HCT116 (cell line): ENCODE data around the gene DHH.

Source experiments
- EGR1 ChIP-seq: IDR thresholded peaks from 2 replicates; pipeline ENCODE4 v1.6.1; 2012; ENCODE audit warnings: low read depth
- EZH2 ChIP-seq: fragments of 200-600 bp; sonication (generic); IDR thresholded peaks from 2 replicates; pipeline ENCODE4 v1.6.1; 2017; ENCODE audit warnings: antibody characterized with exemption, mixed run types
- FOSL1 ChIP-seq: IDR thresholded peaks from 2 replicates; pipeline ENCODE4 v1.6.1; 2012; ENCODE audit warnings: low read depth
- POLR2A ChIP-seq: IDR thresholded peaks from 2 replicates; pipeline ENCODE4 v1.7.0; 2011; ENCODE audit warnings: borderline replicate concordance; ENCODE audit not compliant: insufficient read depth, insufficient read length; ENCODE audit errors: extremely low read depth
- SP1 ChIP-seq: IDR thresholded peaks from 2 replicates; pipeline ENCODE4 v1.6.1; 2012; ENCODE audit warnings: low read depth
- TF ChIP-seq, protein P1 (sequence below), 3 experiments: fragments of 200-600 bp in 1 of 3; sonication (generic) in 1 of 3; IDR thresholded peaks in 2 of 3; conservative IDR thresholded peaks in 1 of 3; 2 replicates each; pipeline ENCODE4 v1.5.1; 2012 to 2017; ENCODE audit warnings: low read depth in 2 of 3, low read length in 2 of 3, antibody characterized with exemption in 1 of 3, borderline replicate concordance in 1 of 3, control low read depth in 1 of 3, mild to moderate bottlenecking in 1 of 3, mixed read lengths in 1 of 3, mixed run types in 1 of 3, moderate library complexity in 1 of 3; ENCODE audit not compliant: insufficient read depth in 1 of 3
- TF ChIP-seq, protein P2 (sequence below): IDR thresholded peaks from 2 replicates; pipeline ENCODE4 v1.6.1; 2012; ENCODE audit warnings: low read depth

DNA sequence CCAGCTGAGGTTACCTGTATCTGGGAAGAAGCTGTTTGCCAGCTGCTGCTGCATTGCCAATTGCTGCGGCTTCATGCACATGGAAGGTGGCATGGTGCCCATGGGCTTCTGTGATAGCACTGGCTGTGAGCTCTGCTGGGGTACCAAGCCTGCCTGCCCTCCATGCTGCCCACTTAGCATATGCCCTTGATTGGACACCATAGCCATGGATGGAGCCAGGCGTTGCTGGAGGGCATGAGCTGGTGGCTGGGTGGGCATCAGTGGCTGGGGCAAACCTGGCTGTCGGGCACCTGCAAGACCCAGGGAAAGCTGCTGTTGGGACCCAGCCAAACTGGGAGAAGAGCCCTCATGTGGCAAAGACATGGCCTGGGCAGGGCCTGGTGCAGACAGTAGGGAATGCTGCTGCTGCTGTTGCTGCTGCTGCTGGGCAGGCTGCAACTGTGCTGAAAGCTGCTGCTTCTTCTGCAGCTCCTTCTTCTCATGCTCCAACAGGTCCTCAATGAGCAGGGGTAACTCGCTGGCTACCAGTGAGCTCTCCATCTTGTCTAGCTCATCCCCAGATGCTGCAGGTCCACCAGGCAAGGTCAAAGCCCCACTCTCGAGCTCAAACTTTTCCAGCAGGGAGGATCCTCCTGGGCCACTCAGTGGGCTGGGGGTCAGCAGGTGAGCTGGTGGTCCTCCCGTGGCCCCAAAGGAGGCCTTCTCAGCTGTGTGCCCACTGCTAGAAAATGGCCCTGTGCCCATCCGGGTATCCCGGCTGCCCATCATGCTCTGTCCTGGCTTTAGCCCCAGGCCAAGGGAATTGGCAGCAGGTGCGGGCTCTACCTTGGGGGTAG is 57.3 kb downstream of the DHH start:
- no peak for TF ChIP-seq POLR2A
- TF ChIP-seq, protein P1, sequence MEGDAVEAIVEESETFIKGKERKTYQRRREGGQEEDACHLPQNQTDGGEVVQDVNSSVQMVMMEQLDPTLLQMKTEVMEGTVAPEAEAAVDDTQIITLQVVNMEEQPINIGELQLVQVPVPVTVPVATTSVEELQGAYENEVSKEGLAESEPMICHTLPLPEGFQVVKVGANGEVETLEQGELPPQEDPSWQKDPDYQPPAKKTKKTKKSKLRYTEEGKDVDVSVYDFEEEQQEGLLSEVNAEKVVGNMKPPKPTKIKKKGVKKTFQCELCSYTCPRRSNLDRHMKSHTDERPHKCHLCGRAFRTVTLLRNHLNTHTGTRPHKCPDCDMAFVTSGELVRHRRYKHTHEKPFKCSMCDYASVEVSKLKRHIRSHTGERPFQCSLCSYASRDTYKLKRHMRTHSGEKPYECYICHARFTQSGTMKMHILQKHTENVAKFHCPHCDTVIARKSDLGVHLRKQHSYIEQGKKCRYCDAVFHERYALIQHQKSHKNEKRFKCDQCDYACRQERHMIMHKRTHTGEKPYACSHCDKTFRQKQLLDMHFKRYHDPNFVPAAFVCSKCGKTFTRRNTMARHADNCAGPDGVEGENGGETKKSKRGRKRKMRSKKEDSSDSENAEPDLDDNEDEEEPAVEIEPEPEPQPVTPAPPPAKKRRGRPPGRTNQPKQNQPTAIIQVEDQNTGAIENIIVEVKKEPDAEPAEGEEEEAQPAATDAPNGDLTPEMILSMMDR (IDR thresholded peaks at IDR 0.05 in 2 of 3, conservative IDR thresholded peaks at IDR 0.05 in 1 of 3; ENCODE audit: borderline replicate concordance in 1 of 3, insufficient read depth in 1 of 3, low read depth in 2 of 3, low read length in 2 of 3), result no peak
- TF ChIP-seq, protein P2, sequence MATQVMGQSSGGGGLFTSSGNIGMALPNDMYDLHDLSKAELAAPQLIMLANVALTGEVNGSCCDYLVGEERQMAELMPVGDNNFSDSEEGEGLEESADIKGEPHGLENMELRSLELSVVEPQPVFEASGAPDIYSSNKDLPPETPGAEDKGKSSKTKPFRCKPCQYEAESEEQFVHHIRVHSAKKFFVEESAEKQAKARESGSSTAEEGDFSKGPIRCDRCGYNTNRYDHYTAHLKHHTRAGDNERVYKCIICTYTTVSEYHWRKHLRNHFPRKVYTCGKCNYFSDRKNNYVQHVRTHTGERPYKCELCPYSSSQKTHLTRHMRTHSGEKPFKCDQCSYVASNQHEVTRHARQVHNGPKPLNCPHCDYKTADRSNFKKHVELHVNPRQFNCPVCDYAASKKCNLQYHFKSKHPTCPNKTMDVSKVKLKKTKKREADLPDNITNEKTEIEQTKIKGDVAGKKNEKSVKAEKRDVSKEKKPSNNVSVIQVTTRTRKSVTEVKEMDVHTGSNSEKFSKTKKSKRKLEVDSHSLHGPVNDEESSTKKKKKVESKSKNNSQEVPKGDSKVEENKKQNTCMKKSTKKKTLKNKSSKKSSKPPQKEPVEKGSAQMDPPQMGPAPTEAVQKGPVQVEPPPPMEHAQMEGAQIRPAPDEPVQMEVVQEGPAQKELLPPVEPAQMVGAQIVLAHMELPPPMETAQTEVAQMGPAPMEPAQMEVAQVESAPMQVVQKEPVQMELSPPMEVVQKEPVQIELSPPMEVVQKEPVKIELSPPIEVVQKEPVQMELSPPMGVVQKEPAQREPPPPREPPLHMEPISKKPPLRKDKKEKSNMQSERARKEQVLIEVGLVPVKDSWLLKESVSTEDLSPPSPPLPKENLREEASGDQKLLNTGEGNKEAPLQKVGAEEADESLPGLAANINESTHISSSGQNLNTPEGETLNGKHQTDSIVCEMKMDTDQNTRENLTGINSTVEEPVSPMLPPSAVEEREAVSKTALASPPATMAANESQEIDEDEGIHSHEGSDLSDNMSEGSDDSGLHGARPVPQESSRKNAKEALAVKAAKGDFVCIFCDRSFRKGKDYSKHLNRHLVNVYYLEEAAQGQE, result no peak
- TF ChIP-seq SP1, result no peak
- TF ChIP-seq EZH2, result no peak
- no peak for TF ChIP-seq EGR1
- no peak for TF ChIP-seq FOSL1
